HG03432 (cell line): Measurements from ENCODE around the gene BRD3OS.

Experiments
- ATAC-seq: cut with Tn5 transposase; IDR thresholded peaks from one replicate; pipeline ENCODE4 v1.9.1; 2021; ENCODE audit warnings: mild to moderate bottlenecking, moderate library complexity; ENCODE audit not compliant: unreplicated experiment

Gene BRD3OS

DNA sequence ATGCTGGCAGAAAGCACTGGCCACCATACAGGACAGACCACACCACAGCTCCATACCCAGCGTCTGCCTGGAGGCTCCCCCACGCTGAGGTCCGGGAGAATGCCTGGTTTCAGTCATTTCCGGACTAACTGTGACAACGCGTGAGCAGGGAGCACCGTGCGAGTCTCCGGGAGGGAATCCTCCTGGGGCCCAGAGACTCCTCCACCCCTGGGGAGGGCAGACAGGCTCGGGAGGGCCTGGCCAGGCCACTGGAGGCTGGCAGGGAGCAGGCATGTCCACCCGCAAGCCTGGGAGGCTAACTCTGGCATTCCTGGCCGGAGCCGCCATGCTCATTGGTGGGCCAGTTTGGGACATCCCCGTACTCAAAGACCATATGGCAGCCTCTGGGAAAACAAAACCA lies 6.5 kb downstream of the BRD3OS start:
- ATAC-seq = no peak

DNA sequence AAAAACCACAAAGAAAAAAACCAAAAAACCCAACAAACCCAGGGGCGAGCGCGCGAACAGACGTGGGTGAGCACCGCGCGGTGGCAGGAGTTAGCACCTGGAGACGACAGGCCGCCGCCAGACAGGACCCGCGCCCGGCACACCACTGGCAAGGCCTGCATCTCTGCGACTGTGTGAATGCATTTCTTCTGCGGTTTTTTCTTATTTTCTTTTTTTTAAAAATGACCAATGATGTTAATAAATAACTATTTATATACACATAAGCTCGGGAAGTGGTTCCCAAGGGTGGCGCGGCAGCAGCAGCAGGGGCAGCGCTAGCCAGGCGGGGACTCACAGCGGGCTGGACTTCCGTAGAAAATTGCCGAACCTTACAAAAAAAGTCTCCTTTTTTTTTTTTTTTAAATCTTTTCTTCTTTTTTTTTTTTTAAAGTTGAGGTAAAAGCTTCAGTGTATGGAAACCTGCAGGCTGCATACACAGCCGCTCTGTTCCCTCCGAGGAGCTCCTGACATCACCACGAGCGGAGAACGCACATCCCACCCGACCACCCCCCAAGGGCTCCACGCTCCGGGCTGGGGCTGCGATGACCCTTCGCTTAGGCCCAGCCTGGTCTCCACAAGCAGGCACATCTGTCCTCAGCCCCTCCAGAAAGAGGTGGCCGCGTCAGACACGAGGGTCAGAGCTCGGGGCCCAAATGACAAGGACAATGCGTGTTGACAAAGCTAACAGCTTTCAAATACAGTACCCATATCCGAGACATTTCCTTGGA lies 7.4 kb downstream of the BRD3OS start:
- ATAC-seq = no peak

DNA sequence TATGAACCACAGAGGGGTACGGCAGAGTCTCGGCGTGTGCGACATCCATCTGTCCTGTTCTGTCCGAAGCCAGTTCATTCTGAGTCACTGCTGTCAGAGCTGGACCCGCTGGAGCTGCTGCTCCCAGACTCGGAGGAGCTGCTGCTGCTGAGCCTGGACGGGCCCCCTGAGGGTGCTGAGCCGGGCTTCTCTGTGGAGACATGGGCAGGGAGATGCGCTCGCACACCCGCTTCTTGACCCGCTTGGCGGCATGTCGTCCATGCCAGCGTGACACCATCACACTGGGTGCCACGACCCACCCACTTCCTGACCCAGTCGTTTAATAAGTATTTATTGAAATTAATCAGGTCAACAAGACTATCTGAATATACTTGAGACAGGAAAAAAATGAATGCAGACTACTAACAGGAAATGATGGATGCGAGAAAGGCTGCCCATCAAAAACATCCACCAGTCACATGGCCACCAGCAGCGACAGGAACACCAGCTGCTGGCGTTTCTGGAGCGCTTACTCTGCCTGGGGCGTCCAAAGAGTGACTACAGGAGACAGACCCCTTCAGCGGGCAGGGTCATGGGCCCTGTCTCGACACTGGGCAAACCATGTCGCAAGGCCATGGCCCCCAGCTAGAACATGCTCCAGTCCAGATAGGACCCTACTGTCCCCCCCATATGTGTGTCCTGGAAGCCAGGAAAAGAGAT lies 8.4 kb downstream of the BRD3OS start:
- ATAC-seq = no peak

DNA sequence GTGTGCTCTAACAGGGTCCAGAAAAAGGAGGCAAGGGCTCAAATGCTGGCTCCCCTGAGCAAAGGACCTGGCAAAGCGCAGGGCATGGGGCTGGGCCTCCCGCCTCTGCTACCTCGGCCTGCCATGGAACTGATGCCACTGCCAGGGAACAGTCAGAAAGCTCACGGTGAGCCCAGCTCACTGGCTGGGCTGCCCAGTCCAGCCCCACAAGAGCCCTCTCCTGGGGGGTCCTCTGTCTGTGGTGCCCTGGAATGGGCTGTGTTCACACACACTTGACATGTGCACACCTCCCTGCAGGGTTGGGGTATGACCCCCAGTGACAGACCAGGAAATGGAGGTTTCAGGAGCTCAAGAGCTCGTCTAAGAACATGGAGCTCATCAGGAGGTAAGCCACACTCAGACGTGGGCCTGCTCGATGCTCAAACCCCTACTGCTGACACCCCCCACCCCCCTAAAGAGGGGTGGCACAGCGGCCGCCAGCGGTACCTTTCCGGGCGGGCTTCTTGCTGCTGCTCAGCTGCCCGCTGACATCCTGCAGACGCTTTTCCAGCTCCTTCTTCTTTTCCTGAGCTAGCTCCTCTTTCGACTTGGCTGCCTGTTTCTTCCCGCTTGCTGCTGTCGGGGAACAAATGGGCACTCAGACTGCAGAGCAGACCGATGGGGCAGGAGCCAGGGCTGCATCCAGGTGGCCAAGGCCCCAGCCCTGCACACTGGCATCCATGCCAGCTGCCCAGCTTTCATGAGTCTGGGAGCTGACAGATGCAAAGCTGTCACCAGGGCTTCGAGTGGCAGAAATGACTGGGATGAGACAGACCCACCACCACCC lies 9.1 kb downstream of the BRD3OS start:
- no peak for ATAC-seq

DNA sequence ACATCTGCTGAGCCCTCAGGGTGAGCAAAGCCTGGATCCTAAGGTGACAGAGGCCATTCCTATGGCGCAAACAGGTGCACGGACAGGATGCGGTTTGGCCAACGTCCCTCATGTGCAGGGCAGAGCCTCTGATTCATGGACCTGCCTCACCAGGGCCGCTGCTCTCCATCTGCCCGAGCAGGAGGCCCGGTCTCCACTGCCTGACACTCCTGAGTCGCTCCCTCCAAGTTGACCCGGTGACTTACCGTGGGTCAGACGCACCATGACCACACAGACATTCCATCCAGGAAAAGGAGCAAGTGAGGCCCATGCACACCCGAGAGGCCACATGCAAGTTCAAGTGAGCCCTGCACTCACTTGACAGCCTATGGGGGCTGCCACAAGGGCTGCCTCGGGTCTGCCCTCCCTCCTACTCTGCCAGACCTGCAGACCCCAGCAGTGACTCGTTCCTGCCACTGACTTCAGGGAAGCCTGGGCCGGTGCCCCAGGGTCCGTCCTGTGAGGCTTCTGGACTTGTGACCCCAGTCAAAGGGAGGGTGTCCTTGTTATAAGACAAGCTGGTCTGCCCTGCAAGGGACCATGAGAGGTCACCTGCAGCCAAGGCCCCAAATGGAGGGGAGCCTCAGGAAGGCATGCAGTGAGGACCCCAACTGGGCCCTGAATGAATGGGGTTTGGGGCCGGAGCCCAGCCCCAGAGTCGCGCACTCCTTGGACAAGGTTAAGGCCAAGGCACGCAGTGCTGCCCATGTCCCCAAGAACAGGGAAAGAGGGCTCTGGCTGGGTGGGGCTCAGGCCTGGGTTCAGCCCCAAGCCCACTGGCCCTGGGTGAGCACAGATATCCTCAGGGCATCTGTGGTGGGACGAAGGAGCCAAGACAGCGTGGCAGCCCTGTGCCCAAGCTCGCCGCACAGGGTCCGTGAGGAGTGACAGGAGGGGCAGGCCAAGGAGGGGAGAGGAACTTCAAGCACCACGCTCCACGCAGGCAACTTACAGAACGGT lies 10.1 kb downstream of the BRD3OS start:
- no peak for ATAC-seq

DNA sequence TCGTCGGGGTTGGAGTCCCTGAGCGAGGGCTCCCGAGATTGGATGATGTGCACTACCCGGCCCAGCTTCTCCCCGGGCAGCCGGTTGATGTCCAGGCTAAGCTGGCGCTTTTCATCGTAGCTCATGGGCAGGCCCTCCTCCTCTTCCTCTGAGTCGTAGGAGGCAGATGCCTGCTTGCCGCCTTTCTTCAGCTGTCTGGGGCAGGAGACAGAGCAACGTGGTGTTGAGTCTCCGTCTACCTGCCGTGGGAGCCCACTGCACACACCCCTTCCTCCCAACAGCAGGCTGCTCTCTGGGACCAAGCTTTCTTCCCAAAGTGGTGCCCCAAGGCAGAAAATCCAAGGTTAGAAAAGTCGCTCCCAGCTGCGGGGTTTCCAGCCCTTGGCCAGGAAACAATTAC lies 10.8 kb downstream of the BRD3OS start:
- no peak for ATAC-seq

DNA sequence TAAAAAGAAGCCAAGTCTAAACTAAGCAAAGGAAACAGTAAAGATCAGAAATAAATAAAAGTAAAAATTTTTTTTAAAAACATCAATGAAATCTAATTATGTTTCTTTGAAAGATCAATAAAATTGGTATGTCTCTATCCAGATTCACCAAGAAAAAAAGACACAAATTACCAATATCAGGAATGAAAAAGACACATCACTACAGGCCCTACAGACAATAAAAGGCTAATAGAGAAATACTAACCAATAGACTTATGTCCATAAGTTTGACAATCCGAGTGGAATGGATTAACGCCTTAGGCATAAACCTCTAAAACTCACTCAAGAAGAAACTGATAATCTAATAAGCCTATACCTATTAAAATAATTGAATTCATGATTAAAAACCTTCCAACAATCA lies 12.4 kb downstream of the BRD3OS start:
- no peak for ATAC-seq

DNA sequence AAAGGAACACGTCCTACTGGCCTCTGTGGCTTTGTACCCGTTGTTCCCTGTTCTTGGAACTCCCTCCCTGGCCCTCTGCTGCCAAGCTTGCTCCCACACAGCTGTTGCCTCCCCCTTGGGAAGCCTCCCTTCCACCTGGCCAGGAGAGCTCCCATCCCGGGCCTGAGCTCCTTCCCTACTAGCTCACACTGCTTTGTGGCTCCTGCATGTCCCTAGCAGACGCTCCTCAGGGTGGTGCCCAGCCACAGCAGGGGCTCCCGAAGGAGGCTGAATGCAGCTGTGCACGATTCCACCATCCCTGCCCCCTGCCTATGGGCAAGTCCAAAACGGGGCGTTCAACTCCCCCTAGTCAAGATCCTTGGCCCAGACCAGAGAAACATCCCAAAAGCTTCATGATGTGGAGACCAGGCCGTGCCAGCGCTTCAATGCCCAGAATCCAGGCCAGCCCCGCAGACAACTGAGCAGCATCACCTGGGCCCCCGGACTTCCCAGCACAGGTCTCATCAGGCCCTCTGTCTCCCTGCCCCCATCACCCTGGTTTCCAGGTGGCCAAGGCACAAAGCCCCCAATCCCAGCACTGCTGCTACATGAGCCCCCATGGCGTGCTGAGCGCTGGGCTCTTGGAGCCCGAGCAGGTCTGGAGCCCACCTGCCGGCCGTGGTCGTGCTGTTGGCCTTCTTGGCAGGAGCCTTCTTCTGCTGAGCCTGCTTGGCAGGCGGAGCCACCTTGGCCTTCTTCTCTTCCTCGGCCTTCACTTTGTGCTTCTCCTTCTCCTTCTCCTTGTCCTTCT lies 14.3 kb downstream of the BRD3OS start:
- ATAC-seq = no peak

DNA sequence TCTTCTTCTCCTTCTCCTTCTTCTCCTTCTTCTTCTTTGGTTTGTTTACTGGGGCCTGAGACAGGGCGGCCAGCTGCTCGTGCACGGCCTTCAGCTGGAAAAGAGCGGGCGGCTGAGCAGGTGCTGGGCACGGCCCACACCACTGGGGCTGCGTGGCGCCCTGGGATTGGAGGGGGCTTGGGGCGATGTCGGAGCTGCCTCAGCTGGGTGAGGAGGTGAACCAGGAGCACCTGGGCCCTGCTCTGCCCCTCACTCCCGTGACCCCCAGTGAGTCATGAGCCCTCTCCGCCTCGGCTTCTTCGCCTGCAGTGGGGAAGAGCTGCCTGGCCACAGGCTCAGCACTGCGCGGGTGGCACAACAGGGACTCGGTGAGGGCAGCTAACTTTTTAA lies 14.9 kb downstream of the BRD3OS start:
- ATAC-seq = no peak

DNA sequence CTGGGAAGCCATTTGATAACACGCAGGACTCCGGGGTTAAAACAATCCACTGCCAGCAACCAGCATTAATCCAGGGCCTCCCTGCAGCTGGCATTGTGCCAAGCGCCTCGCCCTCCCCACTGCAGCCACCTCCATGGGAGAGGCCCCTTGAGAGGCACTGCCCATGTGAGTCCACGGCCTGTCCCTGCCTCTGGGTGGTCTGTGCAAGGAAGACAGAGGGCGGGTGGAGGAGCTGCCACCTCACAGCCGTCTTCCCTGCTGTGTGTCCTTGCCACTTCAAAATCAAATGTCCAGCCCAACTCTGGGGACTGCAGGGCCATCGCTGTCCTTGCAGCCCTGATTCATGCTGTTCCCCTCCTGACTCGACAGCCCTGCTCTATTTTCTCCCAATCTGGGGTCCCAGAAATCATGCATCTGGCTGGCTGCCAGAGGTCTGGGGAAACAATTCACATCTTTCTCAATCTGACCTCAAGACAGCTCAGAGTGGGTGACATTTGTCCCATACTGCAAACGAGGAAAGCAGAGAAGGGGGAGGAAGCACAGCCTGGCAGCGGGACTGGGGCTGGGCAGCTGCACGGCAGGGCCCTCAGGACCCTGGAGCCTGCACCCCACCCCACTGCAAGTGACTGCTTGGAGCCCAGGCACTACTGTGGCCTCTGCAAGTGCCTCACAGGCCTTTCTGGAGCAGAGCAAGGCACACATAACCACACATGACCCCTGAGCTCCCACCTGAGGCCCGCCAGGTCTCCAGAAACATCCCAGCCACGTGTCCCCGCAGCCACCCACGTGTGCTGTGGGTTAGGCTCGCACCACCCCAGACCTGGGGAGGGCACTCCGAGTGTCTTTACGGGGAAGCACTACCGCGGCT lies 15.7 kb downstream of the BRD3OS start:
- ATAC-seq = no peak

DNA sequence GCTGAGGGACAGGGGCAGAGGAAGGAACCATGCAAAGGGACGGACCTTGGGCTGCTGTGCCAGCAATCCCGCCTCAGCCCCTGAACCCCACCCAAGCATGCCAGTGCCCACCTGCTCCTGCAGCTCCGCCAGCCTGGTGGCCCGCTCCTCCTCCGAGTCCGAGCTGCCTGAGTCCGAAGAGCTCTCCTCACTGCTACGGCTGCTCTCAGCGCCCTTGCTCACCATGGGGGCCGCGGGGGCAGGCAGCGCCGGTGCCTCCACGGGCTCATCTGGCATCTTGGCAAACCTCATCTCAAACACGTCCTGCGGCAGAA lies 16.3 kb downstream of the BRD3OS start:
- ATAC-seq = no peak

DNA sequence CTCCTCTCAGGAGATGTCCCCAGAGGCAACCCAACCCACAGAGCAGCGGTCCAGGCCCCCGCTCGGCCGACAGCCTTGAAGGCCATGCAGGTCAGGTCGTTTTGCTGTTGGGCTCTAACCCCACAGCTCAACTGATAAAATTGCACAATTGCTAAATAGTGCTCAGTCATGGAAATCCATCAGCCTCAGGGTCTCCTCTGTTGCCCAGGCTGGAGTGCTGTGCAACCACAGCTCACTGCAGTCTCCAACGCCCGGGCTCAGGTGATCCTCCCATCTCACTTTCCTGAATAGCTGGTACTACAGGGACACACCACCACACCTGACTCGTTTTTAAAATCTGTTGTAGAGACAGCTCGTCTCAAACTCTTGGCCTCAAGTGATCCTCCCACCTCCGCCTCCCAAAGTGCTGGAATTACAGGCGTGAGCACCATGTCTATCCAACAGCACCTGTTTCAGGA lies 18.3 kb downstream of the BRD3OS start:
- ATAC-seq = no peak

DNA sequence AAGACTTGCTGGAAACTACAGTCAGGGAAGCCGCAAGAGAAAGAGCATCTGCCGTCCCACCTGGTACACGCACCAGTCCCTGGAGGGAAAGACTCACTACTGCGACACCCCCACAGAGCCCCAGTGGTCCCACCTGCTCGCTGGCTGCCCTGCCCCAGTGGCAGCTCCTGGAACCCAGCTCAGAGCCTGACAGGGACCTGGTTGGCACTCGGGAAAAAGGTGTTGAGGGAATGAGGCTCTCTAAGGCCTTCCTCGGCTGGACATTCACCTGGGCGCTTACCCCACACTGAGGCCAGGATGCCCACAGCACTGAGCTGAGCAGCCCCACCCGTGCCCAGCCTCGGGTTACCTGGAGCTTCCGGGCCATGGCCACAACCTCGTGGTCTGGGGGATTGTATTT lies 19.7 kb downstream of the BRD3OS start:
- no peak for ATAC-seq

DNA sequence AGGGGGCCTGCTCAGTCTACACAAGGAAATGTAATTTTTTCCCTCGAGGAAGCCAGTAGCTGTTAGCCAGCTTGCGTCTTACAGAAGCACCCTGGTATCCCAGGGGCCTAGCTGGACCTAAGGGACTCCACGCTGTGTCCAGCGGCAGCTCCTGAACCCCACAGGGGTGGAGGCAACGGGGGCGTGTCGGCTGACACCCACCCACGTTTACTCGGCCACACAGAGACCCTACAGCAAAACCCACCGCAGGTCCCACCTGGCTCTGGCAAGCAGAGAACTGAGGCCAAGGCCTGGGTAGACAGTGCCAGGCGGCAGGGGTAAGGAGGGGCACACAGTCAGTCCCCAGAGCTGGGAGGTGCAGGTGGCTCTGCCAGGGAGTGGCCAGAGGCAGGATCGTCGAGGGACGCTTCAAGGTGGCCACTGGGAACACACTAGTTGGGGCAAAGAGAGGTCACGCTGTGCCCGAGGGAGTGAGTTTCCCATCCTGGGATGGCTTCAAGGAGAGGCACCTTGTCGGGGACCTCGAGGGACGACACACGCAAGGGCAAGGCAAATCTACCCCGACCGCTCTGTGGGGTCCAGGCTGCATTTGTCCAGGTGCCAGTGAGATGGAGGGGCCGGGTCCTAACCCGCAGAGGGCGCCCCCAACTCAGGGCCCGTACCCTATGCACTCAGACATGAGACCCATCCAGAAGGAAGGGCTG lies 20.7 kb downstream of the BRD3OS start:
- no peak for ATAC-seq

DNA sequence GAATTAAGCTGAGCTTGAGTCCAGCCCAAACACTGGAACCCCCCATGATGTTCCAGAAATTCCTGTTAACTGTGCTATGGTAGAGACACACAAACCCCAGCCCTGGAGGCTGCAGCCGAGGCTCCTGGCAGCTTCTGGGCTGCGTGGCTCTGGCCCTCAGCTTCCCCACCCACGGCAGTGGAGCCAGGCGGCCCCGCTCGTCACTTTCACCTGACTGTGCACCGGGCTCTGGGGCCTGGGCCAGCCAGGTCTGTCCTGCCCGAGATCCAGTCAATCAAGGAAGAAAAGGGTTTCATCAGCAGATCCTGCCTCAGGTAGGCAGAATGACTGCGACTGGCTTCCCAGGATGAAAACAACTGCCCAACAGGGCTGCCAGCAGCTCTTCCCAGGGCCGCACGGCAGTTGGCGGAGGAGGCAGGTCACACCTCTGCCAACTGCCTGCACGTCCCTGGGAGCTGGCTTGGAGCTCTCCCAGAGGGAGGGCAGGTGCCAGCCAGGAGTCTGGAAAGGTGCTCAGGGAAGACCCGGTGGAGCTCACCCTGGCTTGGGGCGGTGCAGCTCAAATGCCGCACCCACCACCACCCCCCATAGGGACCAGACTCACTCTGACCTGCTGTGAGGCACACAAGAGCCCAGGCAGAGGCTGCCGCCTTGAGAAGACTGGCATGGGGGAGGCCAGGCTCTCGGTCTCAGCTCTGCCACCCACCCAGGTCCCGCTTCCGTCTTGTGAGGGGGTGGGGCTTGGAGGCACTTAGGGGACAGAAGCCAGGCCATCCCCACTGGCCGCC lies 21.8 kb downstream of the BRD3OS start:
- no peak for ATAC-seq

DNA sequence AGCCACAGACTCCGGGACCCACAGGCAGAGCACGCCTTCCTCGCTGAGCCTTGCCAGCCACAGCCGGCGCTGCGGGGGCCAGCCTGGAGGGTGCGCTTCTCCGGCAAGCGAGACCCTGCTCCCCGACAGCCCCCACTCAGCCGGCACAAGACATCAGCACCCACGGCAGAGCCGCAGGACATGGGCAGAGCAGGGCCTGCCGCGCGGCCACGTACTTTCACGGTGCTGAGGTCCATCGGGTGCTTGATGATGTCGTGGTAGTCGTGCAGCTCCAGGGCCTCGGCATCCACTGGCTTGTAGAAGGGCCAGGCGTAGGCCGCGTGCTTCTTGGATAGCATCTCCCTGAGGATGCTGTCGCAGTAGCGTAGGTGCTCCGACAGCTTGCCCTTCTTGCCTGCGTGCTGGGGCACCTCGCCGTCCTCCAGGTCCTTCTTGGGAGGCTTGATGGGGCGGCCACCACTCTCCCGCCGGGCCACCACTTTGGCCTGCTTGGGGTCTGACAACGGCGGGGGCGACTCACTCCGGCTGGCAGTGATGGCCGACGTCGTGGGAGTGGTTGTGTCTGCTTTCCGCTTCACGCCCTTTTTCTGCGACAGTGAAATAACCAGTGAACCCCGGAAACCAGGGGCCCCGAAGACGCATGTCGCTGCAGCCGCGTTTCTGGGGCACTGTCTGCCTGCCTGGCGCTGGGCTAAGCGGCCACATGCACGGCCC lies 22.7 kb downstream of the BRD3OS start:
- no peak for ATAC-seq

DNA sequence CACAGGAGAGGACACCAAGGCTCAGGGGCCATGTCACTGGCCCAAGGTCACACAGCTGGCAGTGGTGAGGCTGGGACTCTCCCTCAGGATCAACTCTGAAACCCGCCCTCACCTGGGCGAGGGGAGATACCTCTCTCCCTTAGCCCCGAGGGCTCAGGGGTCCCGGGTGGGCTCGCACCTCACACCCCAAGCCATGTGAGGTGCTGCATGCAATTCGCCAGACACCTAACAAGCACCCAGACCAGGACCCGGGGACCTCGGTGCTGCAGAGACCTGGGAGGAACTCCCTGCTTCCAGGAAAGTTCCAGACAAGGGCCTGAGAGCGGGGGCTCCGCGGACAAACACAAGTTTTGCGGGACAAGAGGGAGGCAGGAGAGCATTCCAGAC lies 23.3 kb downstream of the BRD3OS start:
- no peak for ATAC-seq
